Stimulated activated CD4-positive, alpha-beta T cell treated with anti-CD3 and anti-CD28 coated beads, Interleukin-12 subunit alpha, Interleukin-12 subunit beta, amount 100 ng/mL, for 24 hours (primary cell): ENCODE measurements around the gene CIZ1.

Experiments
- DNase-seq, 2 experiments: peaks; one replicate each; pipeline ENCODE4 v3.0.0-alpha.2; 2020; ENCODE audit warnings: low read depth in 2 of 2

Gene CIZ1

DNA sequence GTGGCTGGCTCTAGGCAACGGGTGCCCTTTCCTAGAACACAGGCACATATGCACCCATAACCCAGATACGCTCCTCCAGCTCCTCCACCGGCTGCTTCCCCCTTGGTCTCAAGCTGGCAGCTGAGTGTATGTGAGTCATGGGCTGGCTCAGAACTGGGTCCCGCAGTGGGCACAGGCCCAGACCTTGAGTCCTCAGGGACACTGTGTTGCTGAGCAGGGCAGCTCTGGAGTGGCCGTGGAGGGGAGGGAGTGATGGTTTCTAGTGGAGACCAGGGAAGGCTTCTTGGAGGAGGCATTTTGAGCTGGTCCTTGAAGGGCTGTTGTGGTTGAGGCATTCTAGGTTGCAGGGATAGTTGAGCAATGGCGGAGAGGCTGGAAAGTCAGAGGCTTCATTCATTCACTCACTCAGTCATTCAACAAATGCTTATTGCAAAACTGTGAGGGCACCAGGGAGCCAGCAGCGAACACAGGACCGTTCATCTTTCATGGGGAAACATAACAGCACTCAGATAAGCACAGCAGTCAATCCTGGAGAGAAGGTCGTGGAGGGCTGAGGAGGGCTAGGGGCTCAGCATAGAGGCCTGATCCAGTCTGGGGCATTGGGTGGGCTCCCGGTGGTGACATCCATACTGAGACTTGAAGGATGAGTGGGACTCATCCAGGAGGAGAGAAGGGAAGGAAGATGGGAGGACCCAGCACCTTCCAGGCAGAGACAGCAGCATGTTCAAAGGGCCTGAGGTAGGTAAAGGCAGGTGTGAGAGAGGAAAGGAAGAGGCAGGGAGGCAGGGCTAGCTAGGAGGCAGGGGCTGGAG lies 29.0 kb downstream of the CIZ1 start:
- DNase-seq: no peak

DNA sequence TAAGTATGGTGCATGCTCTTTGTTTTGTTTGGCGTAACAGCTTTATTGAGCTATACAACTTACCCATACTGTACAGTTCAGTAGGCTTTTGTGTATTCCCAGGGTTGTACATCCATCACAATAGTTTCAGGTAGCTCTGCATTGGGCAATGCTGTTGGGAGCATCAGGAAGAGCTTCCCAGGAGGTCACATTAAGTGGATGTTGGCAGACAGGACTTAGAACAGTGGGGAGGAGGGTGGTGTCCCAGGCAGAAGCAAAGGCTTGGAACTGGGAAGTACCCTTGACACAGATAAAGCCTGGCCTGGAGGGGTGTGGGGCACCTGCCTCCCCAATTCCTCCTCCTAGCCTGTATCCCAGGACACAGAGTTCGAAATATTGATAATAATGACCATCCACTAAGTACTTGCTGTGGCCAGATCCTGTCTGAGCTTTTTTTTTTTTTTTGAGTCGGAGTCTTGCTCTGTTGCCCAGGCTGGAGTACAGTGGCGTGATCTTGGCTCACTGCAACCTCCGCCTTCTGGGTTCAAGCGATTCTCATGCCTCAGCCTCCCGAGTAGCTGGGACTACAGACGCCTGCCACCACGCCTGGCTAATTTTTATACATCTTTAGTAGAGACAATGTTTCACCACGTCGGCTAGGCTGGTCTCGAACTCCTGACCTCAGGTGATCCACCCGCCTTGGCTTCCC lies 30.0 kb downstream of the CIZ1 start:
- no peak for DNase-seq

DNA sequence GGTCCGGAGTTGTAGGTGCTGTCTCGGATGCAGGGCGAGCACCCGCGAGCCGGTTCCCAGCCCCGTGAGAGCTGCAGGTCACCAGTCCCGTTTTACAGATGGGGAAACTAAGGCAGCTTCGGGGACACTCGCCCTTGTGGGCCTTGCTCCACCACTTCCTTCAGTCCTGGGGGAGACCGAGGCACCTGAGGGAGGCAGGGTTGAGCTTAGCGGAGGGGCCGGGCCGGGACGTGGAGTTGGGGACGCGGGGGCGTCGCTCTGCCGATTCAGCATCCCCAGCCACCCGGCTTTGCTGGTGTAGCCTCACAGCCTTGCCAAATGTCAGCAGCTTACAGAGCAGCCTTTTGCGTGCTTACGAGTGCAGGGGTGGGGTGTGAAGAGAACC lies 30.8 kb downstream of the CIZ1 start:
- peak; percentile 18 to 51 for DNase-seq

DNA sequence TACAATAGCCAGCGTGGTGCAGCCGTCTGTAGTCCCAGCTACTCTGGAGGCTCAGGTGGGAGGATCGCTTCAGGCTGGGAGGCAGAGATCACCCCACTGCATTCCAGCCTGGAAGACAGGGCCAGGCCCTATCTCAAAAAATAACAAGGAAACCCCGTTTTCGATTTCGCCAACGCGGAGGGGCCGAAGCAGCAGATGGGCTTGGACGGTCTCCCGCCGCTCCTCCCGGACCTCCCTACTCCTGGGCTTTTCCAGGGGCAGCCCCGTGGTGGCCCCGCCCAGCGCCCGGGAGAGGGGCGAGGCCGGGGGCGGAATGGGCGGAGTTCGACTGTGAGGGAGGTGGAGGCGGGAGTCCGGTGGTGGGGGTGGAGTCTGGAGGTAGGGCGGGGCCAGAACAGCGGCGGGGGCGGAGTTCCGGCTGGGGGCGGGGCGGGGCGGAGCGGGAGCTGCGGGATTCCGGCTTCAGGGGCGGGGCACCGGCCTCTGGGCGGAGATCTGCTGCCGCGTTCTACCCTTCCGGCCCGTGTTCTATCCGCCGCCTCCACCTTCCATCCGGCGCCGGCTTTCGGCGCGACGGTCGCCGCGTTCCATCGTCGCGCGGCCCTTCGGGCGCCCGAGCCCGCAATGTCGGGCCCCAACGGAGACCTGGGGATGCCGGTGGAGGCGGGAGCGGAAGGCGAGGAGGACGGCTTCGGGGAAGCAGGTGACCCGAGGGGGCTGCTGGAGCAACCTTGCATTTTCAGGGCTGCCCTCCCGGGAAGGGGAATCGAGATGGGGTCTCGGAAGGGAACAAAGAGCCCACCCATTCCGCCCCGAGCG lies 31.4 kb downstream of the CIZ1 start, which contains the start of gene BBLN:
TSS of gene BBLN (plus strand) at position 482 of the 819 bp plus-strand sequence. CDS start at position 625, 143 bp downstream.
- DNase-seq: peak; percentile 87 to 93

DNA sequence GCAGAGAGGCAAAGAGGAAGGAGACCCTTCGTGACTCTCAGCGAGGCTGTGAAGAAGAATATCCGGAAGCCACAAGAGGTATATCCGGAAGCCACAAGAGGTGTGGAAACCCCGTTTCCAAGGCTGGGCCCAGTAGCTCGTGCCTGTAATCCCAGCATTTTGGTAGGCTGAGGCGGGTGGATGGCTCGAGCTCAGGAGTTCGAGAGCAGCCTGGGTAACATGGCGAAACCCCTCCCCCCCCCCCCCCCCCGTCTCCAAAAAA lies 31.9 kb downstream of the CIZ1 start:
- peak in 1 of 2 experiments; percentile 12 for DNase-seq

DNA sequence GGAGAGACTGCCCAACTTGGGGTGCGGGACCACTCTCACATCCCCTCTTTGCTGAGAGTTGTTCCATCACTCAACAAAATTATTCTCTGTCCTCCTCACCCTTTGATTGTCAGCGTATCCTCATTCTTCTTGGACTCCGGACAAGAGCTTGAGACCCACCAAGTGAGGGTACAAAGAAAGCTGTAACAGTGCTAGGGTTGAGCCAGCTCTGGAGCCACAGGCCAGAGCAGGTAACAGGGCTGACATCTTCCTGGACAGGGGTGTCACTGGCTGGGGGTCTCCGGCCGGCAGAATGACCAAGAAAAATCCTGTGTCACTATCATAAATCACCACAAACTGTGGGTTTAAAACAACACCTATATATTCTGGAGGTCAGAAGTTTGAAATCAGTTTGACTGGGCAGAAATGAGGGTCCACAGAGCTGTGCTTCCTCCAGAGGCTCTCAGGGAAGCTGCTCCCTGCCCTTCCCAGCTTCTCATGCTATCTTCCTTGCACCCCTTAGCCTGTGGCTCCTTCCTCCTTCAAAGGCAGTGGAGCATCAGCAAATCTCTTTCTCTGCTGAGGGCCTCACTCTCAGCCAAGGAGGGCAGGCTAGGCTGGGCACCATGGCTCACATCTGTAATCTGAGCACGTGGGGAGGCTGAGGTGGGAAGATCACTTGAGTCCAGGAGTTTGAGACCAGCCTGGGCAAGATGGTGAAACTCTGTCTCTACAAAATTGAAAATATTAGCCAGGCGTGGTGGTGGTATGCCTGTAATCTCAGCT lies 35.5 kb downstream of the CIZ1 start:
- no peak for DNase-seq

DNA sequence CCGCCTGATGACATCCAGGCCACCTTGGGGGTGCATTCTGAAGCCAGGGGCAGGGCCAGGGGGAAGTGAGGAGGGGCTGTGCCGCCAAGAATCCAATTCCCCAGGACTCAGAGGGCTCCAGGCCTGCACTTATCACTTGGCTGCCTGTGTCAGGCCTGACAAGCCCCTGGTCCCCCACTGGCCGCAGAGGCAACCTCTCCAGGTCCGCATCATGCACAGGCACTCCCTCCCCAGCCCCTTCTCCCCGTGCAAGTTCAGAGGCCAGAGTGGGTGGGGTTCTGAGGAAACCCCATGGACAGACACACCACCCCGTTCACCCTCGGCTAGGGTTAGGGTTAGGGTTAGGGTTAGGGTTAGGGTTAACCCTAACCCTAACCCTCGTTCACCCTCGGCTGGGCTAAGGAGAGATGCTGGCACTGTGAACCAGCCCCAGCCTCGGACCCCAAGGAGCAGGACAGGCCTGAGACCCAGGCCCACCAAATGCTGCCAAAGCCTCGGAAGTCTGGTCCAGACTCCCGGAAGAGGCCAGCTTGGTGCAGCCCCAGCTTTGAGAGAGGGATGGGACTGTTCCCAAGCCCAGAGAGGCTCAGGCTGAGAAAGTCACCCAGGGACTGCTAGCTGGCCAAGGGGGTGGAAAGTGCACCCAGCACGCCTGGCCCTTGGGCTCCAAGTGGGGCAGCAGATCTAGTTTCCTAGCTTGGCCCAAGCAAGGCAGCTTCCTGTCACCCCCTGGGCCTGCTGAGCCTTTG lies 37.3 kb downstream of the CIZ1 start:
- no peak for DNase-seq

DNA sequence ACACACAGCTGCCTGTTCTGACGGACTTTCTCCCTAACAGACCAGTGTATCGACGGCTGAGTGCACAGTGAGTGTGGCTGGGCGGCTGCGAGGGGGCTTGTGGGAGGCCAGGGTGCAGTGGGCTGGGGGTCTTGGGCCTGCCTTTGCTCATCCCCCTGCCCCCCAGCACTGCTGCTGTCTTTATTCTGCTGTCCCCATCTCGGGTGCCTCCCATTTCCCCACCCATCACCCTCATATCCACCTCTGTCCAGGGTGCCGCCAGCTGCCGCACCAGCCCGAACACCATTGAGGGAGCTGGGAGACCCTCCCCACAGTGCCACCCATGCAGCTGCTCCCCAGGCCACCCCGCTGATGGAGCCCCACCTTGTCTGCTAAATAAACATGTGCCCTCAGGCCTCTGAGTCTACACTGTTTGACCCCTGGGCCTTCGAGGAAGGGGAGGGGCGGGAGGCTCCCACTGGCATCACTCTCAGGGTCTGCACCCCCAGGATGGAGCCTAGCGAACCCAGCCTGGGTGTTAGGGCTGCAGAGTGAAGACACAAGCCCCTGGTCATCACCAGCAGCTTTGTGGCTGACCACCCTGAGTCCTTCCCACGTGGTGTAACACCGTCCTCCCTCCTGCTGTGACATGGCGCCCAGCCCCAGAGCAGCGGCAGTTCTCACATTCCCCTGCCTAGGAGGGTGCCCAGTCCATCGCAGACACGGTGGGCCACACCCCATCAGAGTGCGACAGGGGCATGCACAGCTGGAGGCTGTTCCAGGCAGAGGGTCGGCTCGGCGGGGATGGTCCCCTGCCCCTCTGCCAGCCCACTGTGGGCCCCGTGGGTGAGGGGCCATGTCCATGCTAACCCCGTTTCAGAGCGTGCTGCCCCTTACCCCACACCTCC lies 38.1 kb downstream of the CIZ1 start:
- no peak for DNase-seq

DNA sequence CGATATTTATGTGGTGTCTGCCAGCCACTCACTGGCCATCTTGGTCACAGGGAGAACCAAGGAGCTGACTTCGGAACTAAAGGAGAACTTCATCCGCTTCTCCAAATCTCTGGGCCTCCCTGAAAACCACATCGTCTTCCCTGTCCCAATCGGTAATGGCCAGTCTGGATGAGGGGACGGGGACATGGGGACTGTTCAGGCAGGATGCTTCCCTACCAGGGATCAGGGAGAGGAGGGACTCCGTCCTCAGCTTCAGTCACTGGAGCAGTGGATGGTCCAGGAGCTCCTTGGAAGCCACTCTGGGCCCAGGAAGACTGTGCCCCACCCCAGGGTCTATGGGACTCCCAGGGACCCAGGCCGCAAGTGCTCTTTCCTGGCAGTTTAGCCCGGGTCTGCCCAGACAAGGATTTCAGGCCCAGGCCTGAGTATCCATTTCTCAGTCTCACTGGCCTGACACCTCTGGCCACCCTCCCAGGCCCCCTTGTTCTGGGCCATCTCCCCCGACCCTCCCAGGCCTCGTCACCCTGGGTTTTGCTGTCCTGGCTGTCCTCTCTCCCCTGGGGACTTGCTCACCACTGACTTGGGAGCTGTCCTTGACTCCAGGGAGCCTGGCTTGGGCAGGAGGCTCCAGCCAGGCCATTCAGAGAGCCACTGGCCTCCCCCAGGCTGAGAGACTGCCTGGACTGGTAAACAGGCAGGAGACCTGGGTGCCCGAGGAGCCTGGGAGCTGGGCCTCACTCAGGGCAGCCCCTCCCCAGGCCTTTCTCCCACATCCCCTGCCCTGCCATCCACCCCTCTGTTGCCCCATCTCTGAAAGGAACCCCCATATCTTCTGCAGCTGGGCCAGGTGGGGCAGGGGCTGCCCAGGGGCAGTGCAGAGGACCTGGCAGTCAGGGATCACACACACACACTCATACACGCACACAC lies 39.0 kb downstream of the CIZ1 start:
- DNase-seq: no peak

DNA sequence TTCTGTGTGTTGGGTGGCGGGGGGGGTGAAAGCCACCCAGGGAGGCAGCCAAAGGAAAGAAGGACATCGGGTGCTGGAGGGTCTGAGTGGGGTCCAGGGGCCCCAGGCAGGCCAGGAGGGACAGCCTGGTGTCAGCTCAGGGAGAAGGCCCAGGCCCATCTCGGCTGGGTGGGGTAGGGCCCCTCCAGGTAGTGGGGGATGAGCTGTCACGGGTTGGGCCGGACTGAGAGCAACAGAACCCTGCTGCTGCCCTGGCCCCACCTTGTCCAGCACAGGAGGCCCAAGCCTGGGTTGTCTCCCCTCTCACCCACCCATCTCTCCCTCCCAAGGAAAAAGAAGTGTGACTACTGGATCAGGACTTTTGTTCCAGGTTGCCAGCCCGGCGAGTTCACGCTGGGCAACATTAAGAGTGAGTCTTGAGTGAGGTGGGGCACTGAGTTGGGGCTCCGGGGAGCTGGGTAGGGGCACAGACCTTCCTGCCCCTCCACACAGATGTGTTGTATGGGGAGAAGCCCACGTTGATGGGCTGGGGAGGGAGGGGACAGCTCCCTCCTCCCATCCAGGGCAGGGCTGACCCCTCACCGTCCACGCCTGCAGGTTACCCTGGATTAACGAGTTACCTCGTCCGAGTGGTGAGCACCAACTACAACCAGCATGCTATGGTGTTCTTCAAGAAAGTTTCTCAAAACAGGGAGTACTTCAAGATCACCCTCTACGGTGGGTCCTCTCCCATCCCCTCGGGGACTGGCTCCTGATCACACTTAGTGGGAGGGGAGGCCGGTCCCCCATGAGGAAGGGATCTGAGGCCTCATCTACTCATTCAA lies 39.9 kb downstream of the CIZ1 start:
- DNase-seq: no peak

DNA sequence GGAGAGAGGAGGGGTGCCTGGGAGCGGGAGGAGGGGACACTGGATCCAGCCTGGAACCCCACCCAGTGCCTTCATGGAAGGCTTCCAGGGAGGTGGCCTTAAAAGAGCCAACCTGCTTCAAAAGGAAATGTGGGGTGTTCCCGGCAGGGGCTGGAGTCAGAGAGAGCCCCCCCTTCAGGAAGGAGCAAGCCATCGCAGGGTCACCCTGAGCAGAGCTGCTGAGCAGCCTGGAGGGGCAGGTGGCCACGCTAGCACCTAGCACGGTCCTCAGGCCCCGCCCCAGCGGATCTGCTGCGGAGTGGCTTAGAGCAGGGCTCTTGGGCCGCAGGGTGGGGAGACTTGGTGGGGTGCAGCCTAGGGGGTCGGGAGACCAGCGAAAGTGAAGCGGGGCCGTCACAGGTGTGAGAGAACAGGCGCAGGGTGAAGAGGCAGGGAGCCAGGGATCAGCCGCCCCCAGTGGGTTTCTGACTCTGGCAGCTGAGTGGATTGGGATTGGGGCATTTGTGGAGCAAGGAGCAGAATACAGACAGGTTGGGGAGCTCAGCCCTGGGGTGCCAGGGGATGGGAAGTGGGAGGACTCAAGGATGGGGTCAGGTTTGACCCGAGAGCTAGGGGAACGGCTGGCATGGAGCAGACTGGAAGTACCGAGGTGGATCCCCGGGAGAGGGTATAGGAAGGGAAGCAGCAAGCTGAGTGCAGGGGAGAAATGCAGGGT lies 40.6 kb downstream of the CIZ1 start:
- no peak for DNase-seq

DNA sequence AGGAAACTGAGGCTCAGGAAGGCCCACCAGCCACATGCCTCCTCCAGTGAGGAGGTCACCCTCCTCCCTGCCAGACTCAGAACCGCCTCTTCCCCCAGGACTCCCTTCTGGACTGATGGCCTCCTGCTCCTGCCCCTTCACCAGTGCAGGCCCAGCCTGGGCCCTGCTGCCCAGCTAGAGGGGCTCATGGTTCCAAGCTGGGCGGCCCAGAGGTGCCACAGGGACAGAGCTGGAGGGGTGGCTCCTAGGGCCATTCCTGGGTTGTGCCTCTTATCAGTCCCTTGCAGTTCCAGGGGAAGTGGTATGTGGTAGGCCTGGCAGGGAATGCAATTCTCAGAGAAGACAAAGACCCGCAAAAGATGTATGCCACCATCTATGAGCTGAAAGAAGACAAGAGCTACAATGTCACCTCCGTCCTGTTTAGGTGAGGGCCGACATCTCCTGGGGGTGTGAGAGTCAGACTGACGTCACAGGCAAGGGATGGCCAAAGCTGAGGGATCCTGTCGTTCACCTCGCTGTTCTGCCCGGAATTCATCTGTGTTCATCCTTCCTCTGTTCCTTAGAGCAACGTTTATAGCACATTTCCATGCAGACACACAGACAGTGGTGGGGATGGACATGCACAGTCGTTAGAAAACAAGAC lies 41.3 kb downstream of the CIZ1 start:
- DNase-seq: no peak

DNA sequence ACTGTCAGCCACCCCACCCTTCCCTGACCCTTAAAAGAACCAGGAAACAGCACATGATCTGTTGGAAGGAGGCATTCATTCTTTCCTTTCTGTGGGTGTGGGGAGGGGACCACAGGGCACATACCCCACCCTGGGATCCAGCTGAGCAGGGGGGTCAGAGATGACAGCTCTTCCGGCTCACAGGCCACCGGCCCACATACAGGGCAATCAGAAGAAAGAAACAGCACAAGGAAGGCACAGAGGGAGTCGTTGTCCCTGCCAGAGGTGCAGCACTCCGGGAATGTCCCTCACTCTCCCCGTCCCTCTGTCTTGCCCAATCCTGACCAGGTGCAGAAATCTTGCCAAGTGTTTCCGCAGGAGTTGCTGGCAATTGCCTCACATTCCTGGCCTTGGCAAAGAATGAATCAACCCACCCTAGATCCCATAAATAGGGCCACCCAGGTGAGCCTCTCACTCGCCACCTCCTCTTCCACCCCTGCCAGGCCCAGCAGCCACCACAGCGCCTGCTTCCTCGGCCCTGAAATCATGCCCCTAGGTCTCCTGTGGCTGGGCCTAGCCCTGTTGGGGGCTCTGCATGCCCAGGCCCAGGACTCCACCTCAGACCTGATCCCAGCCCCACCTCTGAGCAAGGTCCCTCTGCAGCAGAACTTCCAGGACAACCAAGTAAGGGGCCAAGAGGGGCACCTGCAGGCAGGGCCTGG lies 42.2 kb downstream of the CIZ1 start, which contains the start of gene LCN2:
TSS of gene LCN2 (plus strand) at position 453 of the 701 bp plus-strand sequence. CDS start at position 526, 73 bp downstream.
- DNase-seq: no peak

DNA sequence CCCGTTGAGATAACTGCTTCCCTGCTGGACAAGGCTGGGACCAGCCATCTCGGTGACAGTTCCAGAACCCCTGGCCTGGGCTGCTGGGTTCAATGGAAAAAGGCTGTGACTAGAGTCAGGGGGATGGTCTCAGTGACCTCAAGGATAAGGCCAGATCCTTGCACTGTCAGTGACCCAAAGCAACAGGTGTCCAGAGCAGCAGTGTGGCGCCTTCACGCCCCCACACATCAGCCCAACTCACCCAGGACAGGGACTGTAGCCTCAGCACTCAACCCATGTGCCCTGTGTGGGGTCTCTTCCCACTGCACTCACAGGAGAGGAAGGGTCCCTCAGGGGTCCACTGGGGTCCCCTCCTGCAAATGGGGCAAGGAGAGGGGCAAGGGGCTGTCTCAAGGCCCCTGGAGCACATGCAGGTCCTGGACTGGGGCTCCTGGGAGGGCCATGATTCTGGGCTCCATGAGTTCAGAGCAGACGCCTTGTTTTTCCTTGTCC lies 42.8 kb downstream of the CIZ1 start:
- DNase-seq: no peak

DNA sequence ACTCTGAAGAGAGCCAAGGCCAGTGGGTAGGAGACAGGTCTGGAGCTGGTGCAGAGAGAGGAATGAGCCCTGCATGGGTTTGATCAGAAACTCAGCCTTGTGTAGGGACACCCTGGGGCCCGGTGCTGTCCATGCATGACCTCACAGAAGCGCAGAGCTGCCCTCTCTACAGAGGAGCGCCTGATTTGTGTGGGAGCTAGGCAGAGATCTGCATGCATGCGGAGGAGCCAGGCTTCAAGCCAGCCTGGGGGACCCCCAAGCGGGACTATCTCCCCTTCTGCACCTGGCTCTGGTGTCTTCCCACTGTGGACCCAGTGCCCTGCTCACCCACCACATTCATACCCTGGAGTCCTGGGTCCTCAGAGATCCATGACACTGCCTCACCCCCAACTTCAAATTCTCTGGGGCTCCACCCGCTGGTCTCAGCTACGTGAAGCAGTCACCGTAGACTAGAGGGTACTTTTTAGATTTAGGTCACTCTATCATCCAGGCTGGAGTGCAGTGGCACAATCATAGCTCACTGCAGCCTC lies 44.7 kb downstream of the CIZ1 start:
- DNase-seq: no peak

DNA sequence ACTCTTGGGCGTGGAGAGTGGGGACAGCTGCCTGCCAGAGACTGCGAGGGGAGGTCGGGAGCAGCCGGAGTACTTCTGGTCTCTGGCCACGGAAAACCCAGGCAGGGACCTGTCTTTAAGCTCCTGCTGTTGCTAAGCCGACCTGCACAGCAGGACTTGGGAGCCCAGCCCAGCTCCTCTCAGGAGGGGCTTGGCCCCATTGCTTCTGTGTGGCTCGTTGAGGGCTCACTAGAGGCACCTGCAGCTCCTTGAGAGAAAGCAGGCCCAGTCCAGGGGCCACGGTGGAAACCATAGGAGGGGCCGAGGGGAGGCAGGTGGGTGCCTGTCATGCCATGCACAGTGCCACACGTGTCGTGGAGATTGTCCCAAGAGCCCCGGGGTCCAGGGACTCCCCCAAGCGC lies 45.4 kb downstream of the CIZ1 start:
- no peak for DNase-seq
